Hepatocyte (in vitro differentiated cells): ENCODE results near the gene FRMPD1. TPM values are rescaled to one million over a fixed set of nuclear protein-coding genes. Genes with fewer than 3 reads are reported as not detected.

Source experiments
- DNase-seq: peaks from one replicate; pipeline ENCODE4 v3.0.0-alpha.2; 2016; ENCODE audit warnings: low spot score
- H2AFZ ChIP-seq: fragments of 200-600 bp; sonication (generic); 2 replicates; pipeline ENCODE4 v1.6.0; 2016; ENCODE audit warnings: antibody characterized with exemption, mild to moderate bottlenecking
- H3K27ac ChIP-seq: fragments of 200-600 bp; sonication (generic); 2 replicates; pipeline ENCODE4 v1.5.1; 2016; ENCODE audit warnings: mild to moderate bottlenecking
- H3K27me3 ChIP-seq: fragments of 200-600 bp; sonication (generic); 2 replicates; pipeline ENCODE4 v1.6.1; 2016
- H3K36me3 ChIP-seq: fragments of 200-600 bp; sonication (generic); replicated peaks from 2 replicates; pipeline ENCODE4 v1.5.1; 2016; ENCODE audit warnings: low read depth; ENCODE audit not compliant: insufficient read depth
- H3K4me1 ChIP-seq: fragments of 200-600 bp; sonication (generic); 2 replicates; pipeline ENCODE4 v1.5.1; 2016; ENCODE audit warnings: mild to moderate bottlenecking, moderate library complexity; ENCODE audit not compliant: insufficient read depth
- H3K4me2 ChIP-seq: fragments of 200-600 bp; sonication (generic); 2 replicates; pipeline ENCODE4 v1.6.0; 2016
- H3K4me3 ChIP-seq: fragments of 200-600 bp; sonication (generic); 2 replicates; pipeline ENCODE4 v1.5.1; 2016; ENCODE audit warnings: mild to moderate bottlenecking
- H3K79me2 ChIP-seq: fragments of 200-600 bp; sonication (generic); 2 replicates; pipeline ENCODE4 v1.6.0; 2017; ENCODE audit warnings: mild to moderate bottlenecking
- H3K9me2 ChIP-seq: fragments of 200-600 bp; sonication (generic); replicated peaks from 2 replicates; pipeline ENCODE4 v1.6.0; 2017; ENCODE audit warnings: mild to moderate bottlenecking; ENCODE audit not compliant: insufficient read depth
- H3K9me3 ChIP-seq: fragments of 200-600 bp; sonication (generic); 2 replicates; pipeline ENCODE4 v1.5.1; 2016; ENCODE audit warnings: low read depth, mild to moderate bottlenecking
- H4K20me1 ChIP-seq: fragments of 200-600 bp; sonication (generic); 2 replicates; pipeline ENCODE4 v1.6.0; 2016; ENCODE audit warnings: mild to moderate bottlenecking; ENCODE audit not compliant: insufficient read depth, poor library complexity, severe bottlenecking
- CTCF ChIP-seq: fragments of 200-600 bp; sonication (generic); IDR thresholded peaks from 2 replicates; pipeline ENCODE4 v1.5.1; 2016; ENCODE audit warnings: antibody characterized with exemption, mild to moderate bottlenecking; ENCODE audit not compliant: poor library complexity
- EZH2 ChIP-seq: fragments of 200-600 bp; sonication (generic); IDR thresholded peaks from 2 replicates; pipeline ENCODE4 v1.6.1; 2016; ENCODE audit warnings: antibody characterized with exemption, mild to moderate bottlenecking, borderline replicate concordance
- EZH2phosphoT487 ChIP-seq: fragments of 200-600 bp; sonication (generic); IDR thresholded peaks from one replicate; pipeline ENCODE4 v1.6.1; 2018; ENCODE audit warnings: antibody characterized with exemption, mild to moderate bottlenecking, low read depth, moderate library complexity; ENCODE audit not compliant: unreplicated experiment, severe bottlenecking
- WGBS: methylation state at CpG from one replicate; pipeline ENCODE4 v1.1.6; 2016; ENCODE audit warnings: low lambda C conversion rate; ENCODE audit errors: missing lambda C conversion rate; 5-methylcytosine and 5-hydroxymethylcytosine counted together
- polyA plus RNA-seq: library from polyadenylated mRNA; unstranded; fragments of >200 nt; fragmentation: Nextera tagmentation; extraction: Ambion mirVana; gene quantifications from 2 replicates; pipeline ENCODE4 v1.2.1, GENCODE V29; 2016
- total RNA-seq: library from RNA; depleted of rRNA; stranded (reverse); fragments of >200 nt; gene quantifications from 2 replicates; pipeline ENCODE4 v1.2.3, GENCODE V29; 2014

FRMPD1 gene
- total and polyA plus RNA-seq, 2 experiments from 2014 or later: 0.10 to 0.36 TPM

GRCh38 chr9:37639109-37639762 is 11.5 kb upstream of the FRMPD1 start:
- 83% methylated on average over 4 of the region's 4 CpGs for WGBS
- TF ChIP-seq EZH2 (no peak), EZH2phosphoT487 (no peak), CTCF (no peak)
- Histone ChIP-seq H3K27ac (no peak overlapping the region), H3K4me2 (no peak overlapping the region), H3K27me3 (peaks cover 23% of the 10 kb centered on the region), H3K9me2 (no peaks in the 10 kb centered on the region), H3K9me3 (no peaks in the 10 kb centered on the region), H3K4me1 (no peaks in the 10 kb centered on the region), H3K4me3 (no peak overlapping the region), H4K20me1 (no peaks in the 10 kb centered on the region), H3K36me3 (no peaks in the 10 kb centered on the region), H2AFZ (no peak overlapping the region), H3K79me2 (no peaks in the 10 kb centered on the region)
- no peak for DNase-seq

GRCh38 chr9:37639841-37640240 is 10.9 kb upstream of the FRMPD1 start:
- DNase-seq: no peak
- no peaks in the 10 kb centered on the region for H3K36me3 ChIP-seq
- no peaks in the 10 kb centered on the region for H3K9me2 ChIP-seq
- no peak overlapping the region for H2AFZ ChIP-seq
- no peaks in the 10 kb centered on the region for H3K9me3 ChIP-seq
- no peaks in the 10 kb centered on the region for H4K20me1 ChIP-seq
- WGBS: 84% methylated on average over 3 of the region's 3 CpGs
- no peak overlapping the region for H3K27ac ChIP-seq
- no peaks in the 10 kb centered on the region for H3K79me2 ChIP-seq
- no peak overlapping the region for H3K4me2 ChIP-seq
- TF ChIP-seq CTCF (no peak), EZH2phosphoT487 (no peak), EZH2 (no peak)
- H3K27me3 ChIP-seq: peaks cover 27% of the 10 kb centered on the region
- no peak overlapping the region for H3K4me3 ChIP-seq
- H3K4me1 ChIP-seq: no peaks in the 10 kb centered on the region

- WGBS: 84% methylated on average over 3 of the region's 3 CpGs
- H3K9me2 ChIP-seq: no peaks in the 10 kb centered on the region
- H3K9me3 ChIP-seq: no peaks in the 10 kb centered on the region
- TF ChIP-seq CTCF (no peak), EZH2phosphoT487 (no peak), EZH2 (no peak)
- DNase-seq: no peak
- peaks cover 31% of the 10 kb centered on the region for H3K27me3 ChIP-seq
- no peaks in the 10 kb centered on the region for H3K79me2 ChIP-seq
- no peaks in the 10 kb centered on the region for H4K20me1 ChIP-seq
- H3K4me2 ChIP-seq: no peak overlapping the region
- H3K4me3 ChIP-seq: no peak overlapping the region
- H3K27ac ChIP-seq: no peak overlapping the region
- H3K36me3 ChIP-seq: no peaks in the 10 kb centered on the region
- no peaks in the 10 kb centered on the region for H3K4me1 ChIP-seq
- no peak overlapping the region for H2AFZ ChIP-seq
Measured at GRCh38 chr9:37640246-37640645, 10.5 kb upstream of the FRMPD1 start.
